Stimulated activated CD8-positive, alpha-beta memory T cell treated with anti-CD3 and anti-CD28 coated beads, Interleukin-4, amount 100 ng/mL, for 1 hour (primary cell): ENCODE data around the gene PGBD5.

Source experiments
- DNase-seq, 2 donors: peaks; one replicate each; pipeline ENCODE4 v3.0.0-alpha.2; 2020; ENCODE audit warnings: low read depth in 2 of 2, low spot score in 1 of 2

Gene PGBD5

GRCh38 chr1:230377851-230378250 is 48.3 kb downstream of the PGBD5 start:
- no peak for DNase-seq

- DNase-seq = no peak
Observed at GRCh38 chr1:230377324-230377723, 48.8 kb downstream of the PGBD5 start.

- DNase-seq = no peak
Observed at GRCh38 chr1:230376296-230376695, 49.8 kb downstream of the PGBD5 start.

GRCh38 chr1:230375780-230376179 is 50.4 kb downstream of the PGBD5 start:
- DNase-seq = no peak

GRCh38 chr1:230375147-230375546 is 51.0 kb downstream of the PGBD5 start:
- DNase-seq = no peak

GRCh38 chr1:230371923-230372703 is 54.0 kb downstream of the PGBD5 start:
- no peak for DNase-seq

GRCh38 chr1:230370109-230370508 is 56.0 kb downstream of the PGBD5 start:
- no peak for DNase-seq

GRCh38 chr1:230368871-230369270 is 57.3 kb downstream of the PGBD5 start:
- DNase-seq = no peak

GRCh38 chr1:230368363-230368762 is 57.8 kb downstream of the PGBD5 start:
- no peak for DNase-seq

GRCh38 chr1:230366504-230366915 is 59.6 kb downstream of the PGBD5 start:
- no peak for DNase-seq

- no peak for DNase-seq
Observed at GRCh38 chr1:230365723-230366307, 60.3 kb downstream of the PGBD5 start.

GRCh38 chr1:230362949-230363348 is 63.2 kb downstream of the PGBD5 start:
- no peak for DNase-seq

GRCh38 chr1:230361941-230362340 is 64.2 kb downstream of the PGBD5 start:
- DNase-seq = no peak

GRCh38 chr1:230359992-230360668 is 66.0 kb downstream of the PGBD5 start:
- no peak for DNase-seq

- DNase-seq = no peak
Observed at GRCh38 chr1:230356869-230357794, 69.0 kb downstream of the PGBD5 start.

- no peak for DNase-seq
Observed at GRCh38 chr1:230356190-230356589, 69.9 kb downstream of the PGBD5 start.

- DNase-seq = no peak
Observed at GRCh38 chr1:230355594-230355993, 70.5 kb downstream of the PGBD5 start.

- no peak for DNase-seq
Observed at GRCh38 chr1:230355128-230355527, 71.0 kb downstream of the PGBD5 start.

- DNase-seq = no peak
Observed at GRCh38 chr1:230354005-230354404, 72.1 kb downstream of the PGBD5 start.

GRCh38 chr1:230352537-230352936 is 73.6 kb downstream of the PGBD5 start:
- DNase-seq = no peak

- no peak for DNase-seq
Observed at GRCh38 chr1:230351983-230352382, 74.1 kb downstream of the PGBD5 start.
